CD4-positive, alpha-beta T cell treated with Interleukin-4 for 4 hours (primary cell): ENCODE data around the gene REEP6.

Experiments used
- DNase-seq: peaks from one replicate; pipeline ENCODE4 v3.0.0-alpha.2; 2020

REEP6 gene

GRCh38 chr19:1491114-1491848, at the start of gene REEP6:
REEP6 (plus strand) TSS chr19:1491181; CDS start chr19:1491270, 89 bp downstream.
- no peak for DNase-seq

GRCh38 chr19:1441677-1442438, 49.1 kb upstream of the REEP6 start:
- no peak for DNase-seq

GRCh38 chr19:1445185-1445931, 45.6 kb upstream of the REEP6 start:
- peak; percentile 62 for DNase-seq

- no peak for DNase-seq
Measured at GRCh38 chr19:1445932-1446712, 44.9 kb upstream of the REEP6 start.

- DNase-seq: no peak
Measured at GRCh38 chr19:1446713-1447481, 44.1 kb upstream of the REEP6 start.

- no peak for DNase-seq
Measured at GRCh38 chr19:1447504-1447903, 43.5 kb upstream of the REEP6 start.

GRCh38 chr19:1447944-1448343, 43.0 kb upstream of the REEP6 start:
- no peak for DNase-seq

- DNase-seq: no peak
Measured at GRCh38 chr19:1449467-1450442, 41.2 kb upstream of the REEP6 start, which contains the start of gene APC2. APC2 (plus strand) TSS chr19:1450121; CDS start chr19:1453002, 2,881 bp downstream.

- no peak for DNase-seq
Measured at GRCh38 chr19:1450735-1451731, 39.9 kb upstream of the REEP6 start.

GRCh38 chr19:1451916-1452801, 38.8 kb upstream of the REEP6 start:
- DNase-seq: no peak

- DNase-seq: no peak
Measured at GRCh38 chr19:1452802-1453524, 38.0 kb upstream of the REEP6 start.

- no peak for DNase-seq
Measured at GRCh38 chr19:1453525-1454364, 37.2 kb upstream of the REEP6 start.

GRCh38 chr19:1455002-1455335, 36.0 kb upstream of the REEP6 start:
- no peak for DNase-seq

- DNase-seq: no peak
Measured at GRCh38 chr19:1455336-1456120, 35.5 kb upstream of the REEP6 start.

GRCh38 chr19:1456121-1456900, 34.7 kb upstream of the REEP6 start:
- no peak for DNase-seq
